ENCODE data around the gene LAG3. TPM values are rescaled to one million over a fixed set of nuclear protein-coding genes. Genes with fewer than 3 reads are reported as not detected.

Gene LAG3
- total and polyA plus RNA-seq, 2 donors from 2014 or later, result 1.3 TPM; not detected in 1

DNA sequence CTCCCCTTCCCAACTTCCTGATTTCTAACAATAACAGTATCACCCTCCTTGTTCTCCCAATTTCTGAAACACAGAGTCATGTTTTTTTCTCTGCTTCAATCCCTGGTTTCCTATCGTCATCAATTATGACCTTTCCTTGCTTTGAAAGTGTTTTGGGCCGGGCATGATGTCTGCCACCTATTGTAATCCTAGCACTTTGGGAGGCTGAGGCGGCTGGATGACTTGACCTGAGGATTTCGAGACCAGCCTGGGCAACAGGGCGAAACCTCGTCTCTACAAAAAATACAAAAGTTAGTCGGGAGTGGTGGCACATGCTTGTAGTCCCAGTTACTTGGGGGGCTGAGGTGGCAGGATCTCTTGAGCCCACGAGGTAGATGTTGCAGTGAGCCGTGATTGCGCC lies 36.7 kb downstream of the LAG3 start:
- FAIRE-seq, result no peak
- TF ChIP-seq, protein P1, sequence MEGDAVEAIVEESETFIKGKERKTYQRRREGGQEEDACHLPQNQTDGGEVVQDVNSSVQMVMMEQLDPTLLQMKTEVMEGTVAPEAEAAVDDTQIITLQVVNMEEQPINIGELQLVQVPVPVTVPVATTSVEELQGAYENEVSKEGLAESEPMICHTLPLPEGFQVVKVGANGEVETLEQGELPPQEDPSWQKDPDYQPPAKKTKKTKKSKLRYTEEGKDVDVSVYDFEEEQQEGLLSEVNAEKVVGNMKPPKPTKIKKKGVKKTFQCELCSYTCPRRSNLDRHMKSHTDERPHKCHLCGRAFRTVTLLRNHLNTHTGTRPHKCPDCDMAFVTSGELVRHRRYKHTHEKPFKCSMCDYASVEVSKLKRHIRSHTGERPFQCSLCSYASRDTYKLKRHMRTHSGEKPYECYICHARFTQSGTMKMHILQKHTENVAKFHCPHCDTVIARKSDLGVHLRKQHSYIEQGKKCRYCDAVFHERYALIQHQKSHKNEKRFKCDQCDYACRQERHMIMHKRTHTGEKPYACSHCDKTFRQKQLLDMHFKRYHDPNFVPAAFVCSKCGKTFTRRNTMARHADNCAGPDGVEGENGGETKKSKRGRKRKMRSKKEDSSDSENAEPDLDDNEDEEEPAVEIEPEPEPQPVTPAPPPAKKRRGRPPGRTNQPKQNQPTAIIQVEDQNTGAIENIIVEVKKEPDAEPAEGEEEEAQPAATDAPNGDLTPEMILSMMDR (IDR thresholded peaks at IDR 0.05; ENCODE audit: borderline replicate concordance, extremely low read depth, insufficient read depth), result no peak

DNA sequence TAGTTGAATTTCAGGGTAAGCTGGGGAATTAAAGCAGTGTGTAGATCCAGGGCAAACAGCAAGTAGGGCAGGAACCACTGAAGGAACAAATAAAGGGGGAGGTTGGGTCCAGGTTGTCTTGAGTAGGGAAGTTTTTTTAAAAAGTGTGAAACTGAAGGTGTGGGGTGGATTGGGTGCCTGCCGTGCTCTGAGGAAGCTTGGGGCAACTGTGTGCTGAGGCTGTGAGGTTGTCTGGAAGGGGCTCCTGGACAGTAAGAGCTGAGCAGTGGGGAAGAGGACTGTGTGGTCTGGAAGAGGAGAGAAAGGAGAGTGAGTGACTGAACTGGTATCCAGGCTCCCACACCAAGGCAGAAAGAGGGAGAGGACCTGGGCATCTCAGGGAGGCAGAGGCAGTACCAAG lies 38.4 kb downstream of the LAG3 start:
- TF ChIP-seq, protein P1 (IDR thresholded peaks at IDR 0.05; ENCODE audit: borderline replicate concordance, extremely low read depth, insufficient read depth), result no peak
- H3K27ac ChIP-seq (ENCODE audit: low read depth in 2 of 2, low read length in 2 of 2), result no peak overlapping the region
- intact Hi-C loops (cut with DNase I), result no loop called here
- H3K4me1 ChIP-seq (ENCODE audit: control insufficient read depth in 2 of 3, insufficient read depth in 2 of 3, low read depth in 1 of 3, low read length in 3 of 3), result no peaks in the 10 kb centered on the region
- no peak overlapping the region for H3K9ac ChIP-seq (ENCODE audit: low read length in 3 of 3)
- H3K36me3 ChIP-seq (ENCODE audit: control insufficient read depth in 2 of 3, insufficient read depth in 3 of 3, low read length in 3 of 3), result no peaks in the 10 kb centered on the region
- no peaks in the 10 kb centered on the region for H3K9me3 ChIP-seq (ENCODE audit: control insufficient read depth in 2 of 3, insufficient read depth in 1 of 3, low read length in 3 of 3)
- peak in 1 of 5 donors; percentile 9 for DNase-seq
- H3K4me3 ChIP-seq (ENCODE audit: low read length in 3 of 3), result no peak overlapping the region
- H3K27me3 ChIP-seq (ENCODE audit: control insufficient read depth, insufficient read depth, low read length), result no peaks in the 10 kb centered on the region
- FAIRE-seq, result no peak

More for the DNA sequence above, 36.7 kb downstream of the LAG3 start:
- Histone ChIP-seq H3K4me1 (ENCODE audit: control insufficient read depth in 2 of 3, insufficient read depth in 2 of 3, low read depth in 1 of 3, low read length in 3 of 3) (no peaks in the 10 kb centered on the region), H3K4me3 (ENCODE audit: low read length in 3 of 3) (no peak overlapping the region), H3K27ac (ENCODE audit: low read depth in 2 of 2, low read length in 2 of 2) (no peak overlapping the region), H3K27me3 (ENCODE audit: control insufficient read depth, insufficient read depth, low read length) (no peaks in the 10 kb centered on the region), H3K36me3 (ENCODE audit: control insufficient read depth in 2 of 3, insufficient read depth in 3 of 3, low read length in 3 of 3) (no peaks in the 10 kb centered on the region), H3K9me3 (ENCODE audit: control insufficient read depth in 2 of 3, insufficient read depth in 1 of 3, low read length in 3 of 3) (no peaks in the 10 kb centered on the region), H3K9ac (ENCODE audit: low read length in 3 of 3) (no peak overlapping the region)
- intact Hi-C loops (cut with DNase I), result no loop called here
- no peak for DNase-seq

DNA sequence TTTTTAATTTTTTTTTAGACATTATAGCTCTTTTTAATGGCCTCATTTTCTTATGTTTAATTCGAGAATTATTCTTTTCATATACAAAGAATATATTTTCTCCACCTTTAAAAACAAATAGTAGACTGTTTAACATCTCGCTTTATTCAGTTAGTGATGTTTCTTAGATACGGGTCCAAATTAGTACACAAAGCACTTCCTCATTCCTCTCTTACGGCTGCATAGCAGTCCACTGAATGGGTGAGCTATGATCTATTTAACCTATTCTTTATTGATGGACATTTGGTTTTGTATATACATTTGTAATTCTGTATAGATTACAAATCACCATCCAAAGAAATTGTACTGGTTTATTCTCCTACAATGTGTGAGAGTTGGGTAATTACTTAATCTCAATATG lies 41.0 kb downstream of the LAG3 start:
- FAIRE-seq, result no peak
- TF ChIP-seq, protein P1 (IDR thresholded peaks at IDR 0.05; ENCODE audit: borderline replicate concordance, extremely low read depth, insufficient read depth), result no peak
- Histone ChIP-seq H3K27ac (ENCODE audit: low read depth in 2 of 2, low read length in 2 of 2) (no peak overlapping the region), H3K4me3 (ENCODE audit: low read length in 3 of 3) (no peak overlapping the region), H3K4me1 (ENCODE audit: control insufficient read depth in 2 of 3, insufficient read depth in 2 of 3, low read depth in 1 of 3, low read length in 3 of 3) (peaks cover 0 to 4% (median 0%) of the 10 kb centered on the region in 3 donors), H3K36me3 (ENCODE audit: control insufficient read depth in 2 of 3, insufficient read depth in 3 of 3, low read length in 3 of 3) (peaks cover 0 to 3% (median 0%) of the 10 kb centered on the region in 3 donors), H3K9me3 (ENCODE audit: control insufficient read depth in 2 of 3, insufficient read depth in 1 of 3, low read length in 3 of 3) (peaks cover 0 to 2% (median 0%) of the 10 kb centered on the region in 3 donors), H3K9ac (ENCODE audit: low read length in 3 of 3) (no peak overlapping the region), H3K27me3 (ENCODE audit: control insufficient read depth, insufficient read depth, low read length) (no peaks in the 10 kb centered on the region)
- no peak for DNase-seq
- intact Hi-C loops (cut with DNase I), result no loop called here

DNA sequence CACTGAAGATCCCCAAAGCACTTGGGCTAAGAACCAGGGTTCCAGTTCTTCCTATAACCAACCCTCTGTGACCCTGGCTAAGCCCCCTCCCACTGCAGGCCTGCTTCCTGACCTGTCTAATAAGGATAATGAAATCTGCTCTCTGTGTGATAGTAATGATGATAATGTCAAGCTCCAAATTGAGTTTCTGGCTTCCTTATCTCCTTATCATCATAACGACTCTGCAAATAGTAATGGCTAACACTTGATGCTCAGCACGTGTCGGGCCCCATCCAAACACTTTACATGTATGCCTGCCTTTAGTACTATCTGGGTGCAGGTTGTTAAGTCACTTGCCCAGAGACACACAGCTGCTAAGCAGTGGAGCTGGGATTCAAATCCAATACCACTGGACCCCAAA lies 44.3 kb downstream of the LAG3 start:
- FAIRE-seq, result no peak
- peaks cover 0 to 3% (median 0%) of the 10 kb centered on the region in 3 donors for H3K36me3 ChIP-seq (ENCODE audit: control insufficient read depth in 2 of 3, insufficient read depth in 3 of 3, low read length in 3 of 3)
- intact Hi-C loops (cut with DNase I), result no loop called here
- no peak overlapping the region for H3K9ac ChIP-seq (ENCODE audit: low read length in 3 of 3)
- no peak overlapping the region for H3K27ac ChIP-seq (ENCODE audit: low read depth in 2 of 2, low read length in 2 of 2)
- H3K4me3 ChIP-seq (ENCODE audit: low read length in 3 of 3), result no peak overlapping the region
- TF ChIP-seq, protein P1 (IDR thresholded peaks at IDR 0.05; ENCODE audit: borderline replicate concordance, extremely low read depth, insufficient read depth), result no peak
- H3K9me3 ChIP-seq (ENCODE audit: control insufficient read depth in 2 of 3, insufficient read depth in 1 of 3, low read length in 3 of 3), result peaks cover 0 to 2% (median 0%) of the 10 kb centered on the region in 3 donors
- no peaks in the 10 kb centered on the region for H3K27me3 ChIP-seq (ENCODE audit: control insufficient read depth, insufficient read depth, low read length)
- H3K4me1 ChIP-seq (ENCODE audit: control insufficient read depth in 2 of 3, insufficient read depth in 2 of 3, low read depth in 1 of 3, low read length in 3 of 3), result peaks cover 0 to 8% (median 5%) of the 10 kb centered on the region in 3 donors
- DNase-seq, result no peak
